Measurements from ENCODE around the gene COPB1.
A peak's percentile ranks its signal among the peaks of the same experiment; 100 is the strongest.

The COPB1 gene

GRCh38 chr11:14445542-14446530, 53.8 kb downstream of the COPB1 start:
- no peaks in the 10 kb centered on the region for H3K36me3 ChIP-seq (replicated peaks)
- H3K27me3 ChIP-seq (replicated peaks), result no peaks in the 10 kb centered on the region
- peak overlapping the region; percentile 86 for H3K27ac ChIP-seq
- in situ Hi-C loops (cut with HindIII; ENCODE audit: low pct_ligation_motif_present, low sequenced_read_pairs), result no loop called here
- H3K4me3 ChIP-seq (ENCODE audit: low read depth, low read length), result no peak overlapping the region
- peak; percentile 28 for DNase-seq
- TF ChIP-seq CTCF (IDR thresholded peaks at IDR 0.05; ENCODE audit: low read depth, low read length, missing control alignments), result no peak

GRCh38 chr11:14444441-14445189, 55.0 kb downstream of the COPB1 start:
- no peak overlapping the region for H3K4me3 ChIP-seq (ENCODE audit: low read depth, low read length)
- DNase-seq, result no peak
- no peaks in the 10 kb centered on the region for H3K36me3 ChIP-seq (replicated peaks)
- no peaks in the 10 kb centered on the region for H3K27me3 ChIP-seq (replicated peaks)
- in situ Hi-C loops (cut with HindIII; ENCODE audit: low pct_ligation_motif_present, low sequenced_read_pairs), result no loop called here
- TF ChIP-seq CTCF (IDR thresholded peaks at IDR 0.05; ENCODE audit: low read depth, low read length, missing control alignments), result no peak
- H3K27ac ChIP-seq, result peak overlapping the region; percentile 1

GRCh38 chr11:14443638-14444037, 56.0 kb downstream of the COPB1 start:
- in situ Hi-C loops (cut with HindIII; ENCODE audit: low pct_ligation_motif_present, low sequenced_read_pairs), result no loop called here
- no peak overlapping the region for H3K4me3 ChIP-seq (ENCODE audit: low read depth, low read length)
- H3K27ac ChIP-seq, result peak overlapping the region; percentile 1
- no peaks in the 10 kb centered on the region for H3K27me3 ChIP-seq (replicated peaks)
- no peak for TF ChIP-seq CTCF (IDR thresholded peaks at IDR 0.05; ENCODE audit: low read depth, low read length, missing control alignments)
- no peaks in the 10 kb centered on the region for H3K36me3 ChIP-seq (replicated peaks)
- peak; percentile 72 for DNase-seq

GRCh38 chr11:14435717-14436512, 63.7 kb downstream of the COPB1 start:
- Histone ChIP-seq H3K4me3 (ENCODE audit: low read depth, low read length) (no peak overlapping the region), H3K36me3 (replicated peaks) (no peaks in the 10 kb centered on the region), H3K27ac (no peak overlapping the region), H3K27me3 (replicated peaks) (no peaks in the 10 kb centered on the region)
- DNase-seq, result no peak
- in situ Hi-C loops (cut with HindIII; ENCODE audit: low pct_ligation_motif_present, low sequenced_read_pairs), result no loop called here
- no peak for TF ChIP-seq CTCF (IDR thresholded peaks at IDR 0.05; ENCODE audit: low read depth, low read length, missing control alignments)

- H3K27ac ChIP-seq, result no peak overlapping the region
- H3K27me3 ChIP-seq (replicated peaks), result no peaks in the 10 kb centered on the region
- no peak for TF ChIP-seq CTCF (IDR thresholded peaks at IDR 0.05; ENCODE audit: low read depth, low read length, missing control alignments)
- DNase-seq, result no peak
- no peak overlapping the region for H3K4me3 ChIP-seq (ENCODE audit: low read depth, low read length)
- in situ Hi-C loops (cut with HindIII; ENCODE audit: low pct_ligation_motif_present, low sequenced_read_pairs), result no loop called here
- no peaks in the 10 kb centered on the region for H3K36me3 ChIP-seq (replicated peaks)
Measured at GRCh38 chr11:14425621-14426020, 74.0 kb downstream of the COPB1 start.
